Ascending aorta (tissue), 2 donors: Measurements from ENCODE around the gene LYL1. TPM values are rescaled to one million over a fixed set of nuclear protein-coding genes. Genes with fewer than 3 reads are reported as not detected.

Source experiments
- DNase-seq, 2 donors: peaks; one replicate each; pipeline ENCODE4 v3.0.0-alpha.2; 2019; ENCODE audit warnings: low spot score in 2 of 2
- H3K27ac ChIP-seq, 2 donors: fragments of 200-600 bp; sonication (generic); one replicate each; pipeline ENCODE4 v1.5.1; 2016 to 2017; ENCODE audit warnings: mild to moderate bottlenecking in 1 of 2
- H3K27me3 ChIP-seq: fragments of 200-600 bp; sonication (generic); one replicate; pipeline ENCODE4 v1.5.1; 2017
- H3K36me3 ChIP-seq, 2 donors: fragments of 200-600 bp; sonication (generic); one replicate each; pipeline ENCODE4 v1.5.1; 2016
- H3K4me1 ChIP-seq, 2 donors: fragments of 200-600 bp; sonication (generic); one replicate each; pipeline ENCODE4 v1.5.1; 2016 to 2017; ENCODE audit warnings: mild to moderate bottlenecking in 1 of 2
- H3K4me3 ChIP-seq, 2 donors: fragments of 200-600 bp; sonication (generic); one replicate each; pipeline ENCODE4 v1.5.1; 2016 to 2017; ENCODE audit warnings: mild to moderate bottlenecking in 1 of 2
- H3K9me3 ChIP-seq, 2 donors: fragments of 200-600 bp; sonication (generic); one replicate each; pipeline ENCODE4 v1.5.1; 2016
- intact Hi-C: fragments of 100-400 bp; cut with DNase I; formaldehyde crosslinking; loops from one replicate; pipeline ENCODE4 v1.15.1; 2023
- total RNA-seq: library from RNA; depleted of rRNA; stranded (reverse); fragments of >200 nt; gene quantifications from one replicate; pipeline ENCODE4 v1.1.0, GENCODE V29; 2016
- TF ChIP-seq, protein P1 (sequence below), 3 experiments: fragments of 200-600 bp in 2 of 3; fragments of 450-650 bp in 1 of 3; sonication (generic) in 2 of 3; IDR thresholded peaks; one replicate each; pipeline ENCODE4 v1.5.1; 2016 to 2019; ENCODE audit warnings: antibody characterized with exemption in 3 of 3, mild to moderate bottlenecking in 1 of 3, moderate library complexity in 1 of 3

The LYL1 gene
- total RNA-seq, 1 donor from 2014 or later, result 46.7 TPM

DNA sequence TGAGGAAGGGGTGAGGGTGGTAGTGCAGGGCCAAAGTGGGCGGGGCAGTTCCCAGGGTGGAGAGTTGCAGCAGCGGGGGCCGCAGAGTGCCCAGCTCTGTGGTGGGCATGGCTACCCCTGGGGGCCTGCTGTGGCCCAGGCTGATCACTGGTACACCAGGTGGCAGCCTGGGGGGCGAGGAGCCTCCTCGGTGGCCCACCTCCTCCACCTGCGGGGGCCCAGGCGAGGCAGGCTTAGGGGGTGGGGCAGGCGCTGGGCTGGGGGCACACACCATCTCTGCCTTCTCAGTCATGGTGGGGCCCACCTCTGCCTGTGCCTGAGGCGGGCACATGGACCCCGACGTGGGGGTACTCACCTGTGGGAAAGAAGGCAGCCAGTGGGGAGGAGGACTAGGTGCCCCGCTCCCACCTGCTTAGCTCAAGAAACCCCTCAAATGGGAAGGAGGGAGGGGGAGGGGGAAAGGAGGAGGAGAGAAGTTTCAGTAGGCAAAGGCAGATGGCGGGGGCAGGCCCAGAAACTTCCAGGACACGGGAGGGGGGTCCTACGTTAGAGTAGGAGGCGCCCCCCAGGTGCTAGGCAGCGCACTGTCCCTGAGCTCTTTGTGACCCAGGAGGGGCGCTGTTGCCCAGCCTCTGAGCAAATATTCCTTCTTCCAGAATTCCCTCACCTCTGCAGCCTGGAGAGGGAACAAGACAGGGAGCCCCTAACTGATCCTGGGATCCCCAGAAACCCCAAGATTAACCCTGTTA lies 1.6 kb downstream of the LYL1 start:
- peak overlapping the region in 1 of 2 donors; percentile 67 for H3K4me3 ChIP-seq
- intact Hi-C loops, result loop anchor here (5.0 kb wide), 1 partner anchor 161 kb away; no protein-coding TSS in a partner anchor
- H3K36me3 ChIP-seq, result peaks cover 0 to under 1% of the 10 kb centered on the region in 2 donors
- H3K27me3 ChIP-seq, result no peaks in the 10 kb centered on the region
- peak overlapping the region; percentile 73 to 81 for H3K27ac ChIP-seq
- peaks cover 14 to 30% of the 10 kb centered on the region in 2 donors for H3K4me1 ChIP-seq
- TF ChIP-seq, protein P1, sequence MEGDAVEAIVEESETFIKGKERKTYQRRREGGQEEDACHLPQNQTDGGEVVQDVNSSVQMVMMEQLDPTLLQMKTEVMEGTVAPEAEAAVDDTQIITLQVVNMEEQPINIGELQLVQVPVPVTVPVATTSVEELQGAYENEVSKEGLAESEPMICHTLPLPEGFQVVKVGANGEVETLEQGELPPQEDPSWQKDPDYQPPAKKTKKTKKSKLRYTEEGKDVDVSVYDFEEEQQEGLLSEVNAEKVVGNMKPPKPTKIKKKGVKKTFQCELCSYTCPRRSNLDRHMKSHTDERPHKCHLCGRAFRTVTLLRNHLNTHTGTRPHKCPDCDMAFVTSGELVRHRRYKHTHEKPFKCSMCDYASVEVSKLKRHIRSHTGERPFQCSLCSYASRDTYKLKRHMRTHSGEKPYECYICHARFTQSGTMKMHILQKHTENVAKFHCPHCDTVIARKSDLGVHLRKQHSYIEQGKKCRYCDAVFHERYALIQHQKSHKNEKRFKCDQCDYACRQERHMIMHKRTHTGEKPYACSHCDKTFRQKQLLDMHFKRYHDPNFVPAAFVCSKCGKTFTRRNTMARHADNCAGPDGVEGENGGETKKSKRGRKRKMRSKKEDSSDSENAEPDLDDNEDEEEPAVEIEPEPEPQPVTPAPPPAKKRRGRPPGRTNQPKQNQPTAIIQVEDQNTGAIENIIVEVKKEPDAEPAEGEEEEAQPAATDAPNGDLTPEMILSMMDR (IDR thresholded peaks at IDR 0.05), result peak in 1 of 3 experiments; percentile 36
- peak in 1 of 2 donors; percentile 61 for DNase-seq
- H3K9me3 ChIP-seq, result no peaks in the 10 kb centered on the region

DNA sequence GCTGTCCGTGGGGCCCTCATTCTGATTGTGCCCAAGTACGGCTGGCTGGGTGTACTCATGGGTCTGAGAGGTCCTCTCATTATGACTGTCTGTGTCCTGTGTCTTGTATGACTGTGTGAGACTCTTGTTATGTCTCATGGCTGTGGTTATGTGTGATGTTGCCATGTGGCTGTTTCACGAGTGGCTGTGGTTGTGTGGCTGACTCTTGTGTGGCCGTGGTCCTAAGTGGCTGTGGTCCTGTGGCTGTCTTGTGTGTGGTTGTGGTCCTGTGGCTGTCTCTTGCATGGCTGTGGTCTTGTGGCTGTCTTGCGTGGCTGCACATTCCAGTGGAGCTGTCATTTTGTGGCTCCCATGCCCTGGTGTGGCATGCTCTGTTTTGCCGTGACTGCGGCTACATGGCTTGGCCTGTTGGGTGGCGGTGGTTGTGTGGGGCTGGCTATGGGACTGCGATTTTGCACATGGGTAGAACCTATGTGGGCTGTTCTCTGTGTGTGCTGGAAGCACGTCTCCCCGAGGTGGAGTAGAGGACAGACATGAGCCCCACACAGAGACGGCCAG lies 2.5 kb downstream of the LYL1 start:
- peak overlapping the region in 1 of 2 donors; percentile 67 for H3K4me3 ChIP-seq
- TF ChIP-seq, protein P1 (IDR thresholded peaks at IDR 0.05), result no peak
- no peaks in the 10 kb centered on the region for H3K27me3 ChIP-seq
- H3K9me3 ChIP-seq, result no peaks in the 10 kb centered on the region
- H3K27ac ChIP-seq, result peak overlapping the region; percentile 70 to 73
- DNase-seq, result peak in 1 of 2 donors; percentile 65
- intact Hi-C loops, result loop anchor here (5.0 kb wide), 1 partner anchor 162 kb away; no protein-coding TSS in a partner anchor
- peaks cover 6 to 9% of the 10 kb centered on the region in 2 donors for H3K36me3 ChIP-seq
- H3K4me1 ChIP-seq, result peaks cover 14 to 32% of the 10 kb centered on the region in 2 donors

DNA sequence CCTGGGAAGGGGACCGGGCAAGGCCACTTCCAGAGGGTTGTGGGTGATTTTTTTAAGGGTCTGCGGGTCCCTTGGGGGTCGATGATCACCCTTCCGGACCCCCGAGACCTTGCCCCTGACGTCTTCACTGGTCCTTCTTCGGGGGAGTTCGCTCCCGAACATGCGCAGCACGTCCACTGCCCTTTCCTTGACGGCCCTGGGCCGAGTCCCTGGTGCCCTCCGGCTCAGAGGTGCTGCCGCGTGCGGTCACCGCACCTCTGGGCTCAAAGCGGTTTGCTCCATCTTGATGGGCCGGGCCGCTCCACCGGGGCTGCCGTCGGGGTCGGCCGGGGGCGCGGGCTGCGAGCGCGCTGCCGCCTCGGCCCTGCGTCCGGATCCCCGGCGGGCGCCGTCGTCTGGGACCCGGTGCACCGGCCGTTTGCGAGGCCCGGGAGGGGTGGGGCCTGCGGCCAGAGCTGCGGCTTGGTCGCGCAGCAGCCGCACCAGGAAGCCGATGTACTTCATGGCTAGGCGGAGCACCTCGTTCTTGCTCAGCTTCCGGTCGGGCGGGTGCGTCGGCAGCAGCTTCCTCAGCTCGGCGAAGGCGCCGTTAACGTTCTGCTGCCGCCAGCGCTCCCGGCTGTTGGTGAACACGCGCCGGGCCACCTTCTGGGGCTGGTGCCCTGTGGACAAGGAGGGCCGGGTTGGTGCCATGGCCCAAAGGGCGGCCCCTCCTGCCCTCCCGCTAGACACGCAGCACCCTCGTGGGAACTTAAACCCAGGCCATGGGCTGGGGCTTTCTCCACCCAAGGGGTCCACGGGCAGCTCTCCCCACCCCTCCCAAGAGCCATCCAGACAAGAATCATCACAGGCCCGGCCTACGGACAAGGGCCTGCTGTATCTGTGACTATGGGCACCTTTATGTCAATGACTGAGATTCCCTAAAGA lies 3.3 kb downstream of the LYL1 start:
- peaks cover 11 to 16% of the 10 kb centered on the region in 2 donors for H3K36me3 ChIP-seq
- peak in 1 of 2 donors; percentile 81 for DNase-seq
- H3K4me1 ChIP-seq, result peaks cover 15 to 32% of the 10 kb centered on the region in 2 donors
- intact Hi-C loops, result no loop called here
- H3K27ac ChIP-seq, result peak overlapping the region; percentile 71 to 73
- H3K4me3 ChIP-seq, result peak overlapping the region; percentile 39 to 40
- TF ChIP-seq, protein P1 (IDR thresholded peaks at IDR 0.05), result no peak
- no peaks in the 10 kb centered on the region for H3K9me3 ChIP-seq
- no peaks in the 10 kb centered on the region for H3K27me3 ChIP-seq

DNA sequence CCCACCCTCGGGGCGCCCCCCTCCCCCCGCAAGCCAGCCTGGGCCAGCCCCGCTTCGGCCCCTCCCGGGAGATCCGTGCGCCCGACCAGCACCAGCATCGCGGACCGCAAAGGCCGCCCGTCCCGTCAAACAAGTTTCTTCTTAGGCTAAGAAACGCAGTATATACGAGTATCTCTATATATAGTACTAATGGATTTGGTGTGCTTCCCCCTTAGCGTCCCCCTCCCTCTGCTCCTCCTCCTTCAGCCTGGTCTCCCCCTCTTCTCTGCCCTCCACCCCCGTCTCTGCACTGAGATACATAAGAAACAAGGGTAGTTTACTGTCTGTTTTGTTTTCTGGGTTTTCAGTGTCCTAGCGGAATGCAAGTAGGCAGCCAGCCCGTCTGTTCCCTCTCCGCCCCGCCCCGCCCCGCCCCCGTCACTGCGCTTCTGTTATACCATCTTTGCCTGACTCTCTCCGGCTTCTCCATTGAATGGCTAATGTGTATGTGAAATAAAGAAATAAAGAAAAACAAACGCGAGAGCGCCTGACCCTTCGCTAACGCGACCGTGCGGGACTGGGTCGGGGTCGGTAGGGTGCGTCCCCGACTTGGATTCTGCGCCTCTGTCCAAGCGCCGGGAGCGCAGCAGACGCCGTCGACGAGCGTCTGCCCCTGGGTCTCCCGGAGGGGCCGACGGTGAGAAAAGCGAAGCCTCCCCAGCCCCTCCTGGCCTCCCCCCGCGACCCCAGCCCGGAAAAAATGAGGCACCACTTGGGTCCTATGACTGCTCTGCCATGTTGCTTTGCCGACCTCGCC lies 4.2 kb downstream of the LYL1 start:
- Histone ChIP-seq H3K4me1 (peaks cover 21 to 39% of the 10 kb centered on the region in 2 donors), H3K9me3 (no peaks in the 10 kb centered on the region), H3K27me3 (no peaks in the 10 kb centered on the region), H3K36me3 (peaks cover 11 to 16% of the 10 kb centered on the region in 2 donors), H3K4me3 (peak overlapping the region; percentile 39 to 40), H3K27ac (peak overlapping the region; percentile 71 to 73)
- DNase-seq, result peak in 1 of 2 donors; percentile 66
- TF ChIP-seq, protein P1 (IDR thresholded peaks at IDR 0.05), result no peak
- intact Hi-C loops, result no loop called here
